AG04449 (cell line): ENCODE measurements around the gene MS4A10.

Experiments
- CTCF ChIA-PET: fragments of 350-600 bp; formaldehyde crosslinking; extraction: SDS; loops from one replicate; lab custom pipeline; 2021; ENCODE audit warnings: antibody characterized with exemption; lab: Yijun Ruan, JAX
- POLR2A ChIA-PET: fragments of 400-600, 350-600 bp; formaldehyde crosslinking; extraction: SDS; loops from one replicate; lab custom pipeline; 2020; ENCODE audit warnings: antibody characterized with exemption, inconsistent platforms; lab: Yijun Ruan, JAX
- DNase-seq: peaks from one replicate; pipeline ENCODE4 v3.0.0-alpha.2; 2010; ENCODE audit warnings: low read depth, low spot score
- H3K4me3 ChIP-seq: 2 replicates; pipeline ENCODE4 v1.5.1; 2011; ENCODE audit warnings: low read depth, mild to moderate bottlenecking, control low read depth, low read length
- TF ChIP-seq, protein P1 (sequence below): IDR thresholded peaks from one replicate; pipeline ENCODE4 v1.5.1; 2011; ENCODE audit warnings: mild to moderate bottlenecking, moderate library complexity, low read length, control low read depth, inconsistent platforms; ENCODE audit not compliant: insufficient read depth; ENCODE audit errors: missing control alignments

MS4A10 gene

DNA sequence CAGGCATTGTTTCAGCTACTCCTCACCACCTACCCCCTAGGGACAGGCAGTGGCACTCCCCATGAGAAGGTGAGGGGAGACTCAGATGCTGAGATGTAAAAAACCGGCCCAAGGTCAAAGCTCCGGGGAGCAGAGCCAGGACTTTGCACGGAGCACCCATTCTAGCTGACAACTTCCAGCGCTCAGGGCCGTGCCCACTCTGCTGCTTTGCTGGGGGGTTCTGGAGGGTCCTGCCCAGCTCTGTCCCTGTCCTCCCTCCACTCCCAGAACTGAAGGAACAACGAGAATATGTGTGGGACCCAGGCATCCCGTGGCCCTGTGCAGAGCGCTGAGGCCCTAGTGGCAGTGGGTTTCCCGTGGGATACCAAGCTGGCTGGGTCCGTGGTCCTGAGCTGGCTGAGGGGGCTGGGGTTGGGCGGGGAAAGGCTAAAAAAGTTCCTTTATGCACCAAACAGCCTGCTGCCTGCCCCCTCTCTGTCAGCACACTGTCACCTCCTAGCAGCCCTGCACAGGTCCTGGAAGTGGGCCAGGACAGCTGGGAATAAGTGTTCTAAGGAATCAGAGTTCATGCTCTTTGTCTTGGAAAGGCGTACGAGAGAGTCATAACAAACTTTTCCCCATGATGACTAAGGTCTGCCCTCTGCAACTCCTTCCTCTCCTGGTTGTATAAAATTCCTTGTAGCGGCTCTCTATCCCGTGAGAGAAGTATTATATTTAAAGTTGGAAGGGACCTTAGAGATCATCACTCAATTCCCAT lies 1.9 kb downstream of the MS4A10 start:
- TF ChIP-seq, protein P1, sequence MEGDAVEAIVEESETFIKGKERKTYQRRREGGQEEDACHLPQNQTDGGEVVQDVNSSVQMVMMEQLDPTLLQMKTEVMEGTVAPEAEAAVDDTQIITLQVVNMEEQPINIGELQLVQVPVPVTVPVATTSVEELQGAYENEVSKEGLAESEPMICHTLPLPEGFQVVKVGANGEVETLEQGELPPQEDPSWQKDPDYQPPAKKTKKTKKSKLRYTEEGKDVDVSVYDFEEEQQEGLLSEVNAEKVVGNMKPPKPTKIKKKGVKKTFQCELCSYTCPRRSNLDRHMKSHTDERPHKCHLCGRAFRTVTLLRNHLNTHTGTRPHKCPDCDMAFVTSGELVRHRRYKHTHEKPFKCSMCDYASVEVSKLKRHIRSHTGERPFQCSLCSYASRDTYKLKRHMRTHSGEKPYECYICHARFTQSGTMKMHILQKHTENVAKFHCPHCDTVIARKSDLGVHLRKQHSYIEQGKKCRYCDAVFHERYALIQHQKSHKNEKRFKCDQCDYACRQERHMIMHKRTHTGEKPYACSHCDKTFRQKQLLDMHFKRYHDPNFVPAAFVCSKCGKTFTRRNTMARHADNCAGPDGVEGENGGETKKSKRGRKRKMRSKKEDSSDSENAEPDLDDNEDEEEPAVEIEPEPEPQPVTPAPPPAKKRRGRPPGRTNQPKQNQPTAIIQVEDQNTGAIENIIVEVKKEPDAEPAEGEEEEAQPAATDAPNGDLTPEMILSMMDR = no peak
- CTCF ChIA-PET = interaction anchor here (0.9 to 2.0 kb wide), 6 partner anchors 9 to 112 kb away, joined by 3 to 10 read pairs (median 4); no protein-coding TSS in a partner anchor

GRCh38 chr11:60788401-60789125 lies 3.4 kb downstream of the MS4A10 start:
- H3K4me3 ChIP-seq = no peak overlapping the region
- POLR2A ChIA-PET = no interaction called here
- CTCF ChIA-PET = no interaction called here
- TF ChIP-seq, protein P1 = no peak
- no peak for DNase-seq

More for the DNA sequence above, 1.9 kb downstream of the MS4A10 start:
- no peak overlapping the region for H3K4me3 ChIP-seq
- DNase-seq = peak; percentile 42
- POLR2A ChIA-PET = no interaction called here

- TF ChIP-seq, protein P1 = no peak
- ChIA-PET POLR2A (no interaction called here), CTCF (interaction anchor here (0.7 to 2.6 kb wide), 3 partner anchors 15 to 97 kb away, joined by 3 to 10 read pairs (median 8); no protein-coding TSS in a partner anchor)
- H3K4me3 ChIP-seq = no peak overlapping the region
- no peak for DNase-seq
Observed at GRCh38 chr11:60790726-60791125, 5.6 kb downstream of the MS4A10 start.

- TF ChIP-seq, protein P1 = no peak
- ChIA-PET POLR2A (no interaction called here), CTCF (interaction anchor here (2.6 kb wide), 2 partner anchors 16 to 40 kb away, joined by 8 to 10 read pairs; no protein-coding TSS in a partner anchor)
- no peak overlapping the region for H3K4me3 ChIP-seq
- DNase-seq = no peak
Observed at GRCh38 chr11:60791153-60791933, 6.2 kb downstream of the MS4A10 start.

DNA sequence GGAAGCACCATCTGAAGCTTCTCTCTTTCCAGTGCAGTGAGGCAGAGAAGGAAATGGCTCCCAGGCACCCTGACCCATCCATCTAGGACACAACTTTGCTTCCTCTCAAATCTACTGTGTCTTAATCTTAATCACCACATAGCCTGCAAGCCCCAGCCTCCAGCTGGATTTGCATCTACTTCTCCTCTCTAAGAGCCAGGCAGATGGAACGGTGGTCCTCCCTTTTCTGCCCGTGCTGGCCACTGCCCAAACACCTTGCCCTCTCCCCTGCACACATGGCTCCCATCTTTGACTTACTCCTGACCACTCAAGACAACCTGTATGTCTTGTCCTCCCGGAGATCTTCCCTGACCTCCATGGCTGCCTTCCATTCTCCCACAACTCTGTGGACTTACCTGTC lies 7.4 kb downstream of the MS4A10 start:
- ChIA-PET CTCF (no interaction called here), POLR2A (no interaction called here)
- H3K4me3 ChIP-seq = no peak overlapping the region
- TF ChIP-seq, protein P1 = no peak
- no peak for DNase-seq

- H3K4me3 ChIP-seq = no peak overlapping the region
- CTCF ChIA-PET = interaction anchor here (1.2 to 2.0 kb wide), 3 partner anchors 17 to 36 kb away, joined by 4 to 11 read pairs (median 5); no protein-coding TSS in a partner anchor
- TF ChIP-seq, protein P1 = no peak
- POLR2A ChIA-PET = no interaction called here
- no peak for DNase-seq
Observed at GRCh38 chr11:60795291-60795690, 10.2 kb downstream of the MS4A10 start.
